ENCODE measurements around the gene OR6J1. TPM values are rescaled to one million over a fixed set of nuclear protein-coding genes. Genes with fewer than 3 reads are reported as not detected.
"Not testable (repeated sequence)": the region's sequence is repeated elsewhere in the genome, so short reads cannot be mapped to it uniquely, and the experiment has no call there.

Gene OR6J1
- polyA plus RNA-seq (ENCODE audit: insufficient read length in 4 of 4): under 1 TPM; 0.07 to 0.34 (median 0.17) TPM

DNA sequence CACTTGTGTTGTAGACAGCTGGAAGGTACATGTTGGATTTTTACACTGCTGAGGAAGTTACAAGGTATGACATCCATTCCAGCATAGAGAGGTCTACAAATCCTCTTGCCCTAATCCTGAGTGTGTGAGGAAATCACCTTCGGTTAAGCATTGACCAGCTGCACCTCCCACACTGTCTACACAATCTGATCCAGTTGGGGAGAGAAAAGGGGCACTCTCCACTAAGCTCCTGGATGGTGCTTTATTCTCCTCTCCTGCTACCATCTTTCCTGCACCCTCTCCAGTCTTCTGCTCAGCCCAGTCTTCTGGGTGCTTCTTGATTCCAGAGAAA, at the start of gene OR6J1:
Gene OR6J1 (minus strand): TSS at position 48 of the 331 bp plus-strand sequence. CDS start 9,541 bp downstream, outside the sequence.
- DNase-seq (ENCODE audit: low read depth in 4 of 4, low spot score in 3 of 4): no peak

DNA sequence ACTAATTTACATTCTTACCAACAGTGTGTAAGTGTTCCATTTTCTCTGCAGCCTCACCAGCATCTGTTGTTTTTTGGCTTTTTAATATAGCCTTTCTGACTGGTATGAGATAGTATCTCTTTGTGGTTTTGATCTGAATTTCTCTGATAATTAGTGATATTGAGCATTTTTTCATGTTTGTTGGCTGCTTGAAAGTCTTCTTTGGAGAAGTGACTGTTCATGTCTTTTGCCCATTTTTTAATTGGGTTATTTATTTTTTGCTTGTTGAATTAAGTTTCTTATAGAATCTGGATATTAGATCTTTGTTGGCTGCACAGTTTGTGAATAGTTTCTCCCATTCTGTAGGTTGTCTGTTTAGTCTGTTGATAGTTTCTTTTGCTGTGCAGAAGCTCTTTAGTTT, 48.0 kb upstream of the OR6J1 start:
- DNase-seq (ENCODE audit: low read depth in 4 of 4, low spot score in 3 of 4): no peak

DNA sequence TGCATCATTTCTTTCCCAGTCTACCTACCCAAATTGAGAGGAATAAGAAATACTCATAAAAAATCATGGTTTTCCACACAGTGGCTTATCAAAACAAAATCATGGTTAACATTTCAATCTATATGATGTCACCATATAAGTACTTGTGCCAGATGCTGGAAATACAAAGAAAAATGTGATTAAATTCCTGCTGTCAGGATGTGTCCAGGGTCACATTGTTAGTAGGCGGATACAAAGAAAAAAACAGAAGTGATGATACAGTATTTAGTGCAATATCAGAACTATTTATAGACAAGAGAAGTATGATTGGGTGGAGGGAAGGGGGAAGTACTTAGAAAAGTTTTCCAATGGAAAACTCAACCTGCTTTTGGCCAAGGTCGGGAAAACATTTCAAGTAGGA, 47.0 kb upstream of the OR6J1 start:
- no peak for DNase-seq (ENCODE audit: low read depth in 4 of 4, low spot score in 3 of 4)

DNA sequence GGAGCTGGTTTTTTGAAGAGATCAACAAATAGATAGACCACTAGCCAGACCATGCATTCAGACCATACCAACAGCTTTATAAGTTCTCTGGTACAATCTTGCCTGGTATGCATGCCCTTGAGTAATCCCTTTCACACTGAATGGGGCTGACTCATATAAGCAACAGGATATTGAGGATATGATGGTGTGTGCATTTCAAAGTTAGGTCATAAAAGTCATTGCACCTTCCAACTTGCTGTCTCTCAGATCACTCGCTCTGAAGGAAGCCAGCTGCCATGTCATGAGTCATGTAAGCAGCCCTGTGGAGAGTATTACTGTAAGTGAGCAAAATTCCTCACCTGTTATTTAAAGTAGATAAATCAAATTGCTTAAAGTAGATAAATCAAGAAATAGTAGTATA, 45.0 kb upstream of the OR6J1 start:
- DNase-seq (ENCODE audit: low read depth in 4 of 4, low spot score in 3 of 4): no peak

DNA sequence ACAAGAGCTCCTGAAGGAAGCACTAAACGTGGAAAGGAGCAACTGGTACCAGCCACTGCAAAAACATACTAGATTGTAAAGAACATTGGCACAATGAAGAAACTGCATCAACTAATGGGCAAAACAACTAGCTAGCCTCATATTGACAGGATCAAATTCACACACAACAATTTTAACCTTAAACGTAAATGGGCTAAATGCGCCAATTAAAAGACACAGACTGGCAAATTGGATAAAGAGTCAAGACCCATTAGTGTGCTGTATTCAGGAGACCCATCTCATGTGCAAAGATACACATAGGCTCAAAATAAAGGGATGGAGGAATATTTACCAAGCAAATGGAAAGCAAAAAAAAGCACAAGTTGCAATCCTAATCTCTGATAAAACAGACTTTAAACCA, 43.8 kb upstream of the OR6J1 start:
- DNase-seq (ENCODE audit: low read depth in 4 of 4, low spot score in 3 of 4): not testable (repeated sequence)

DNA sequence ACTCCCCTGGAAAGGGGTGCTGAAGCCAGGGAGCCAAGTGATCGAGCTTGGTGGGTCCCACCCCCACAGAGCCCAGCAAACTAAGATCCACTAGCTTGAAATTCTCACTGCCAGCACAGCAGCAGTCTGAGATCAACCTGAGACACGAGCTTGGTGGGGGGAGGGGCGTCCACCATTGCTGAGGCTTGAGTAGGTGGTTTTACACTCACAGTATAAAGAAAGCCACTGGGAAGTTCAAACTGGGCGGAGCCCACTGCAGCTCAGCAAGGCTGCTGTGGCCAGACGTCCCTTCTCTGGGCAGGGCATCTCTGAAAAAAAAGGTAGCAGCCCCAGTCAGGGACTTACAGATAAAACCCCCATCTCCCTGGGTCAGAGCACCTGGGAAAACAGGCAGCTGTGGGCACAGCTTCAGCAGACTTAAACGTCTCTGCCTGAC, 42.0 kb upstream of the OR6J1 start:
- not testable (repeated sequence) for DNase-seq (ENCODE audit: low read depth in 4 of 4, low spot score in 3 of 4)

DNA sequence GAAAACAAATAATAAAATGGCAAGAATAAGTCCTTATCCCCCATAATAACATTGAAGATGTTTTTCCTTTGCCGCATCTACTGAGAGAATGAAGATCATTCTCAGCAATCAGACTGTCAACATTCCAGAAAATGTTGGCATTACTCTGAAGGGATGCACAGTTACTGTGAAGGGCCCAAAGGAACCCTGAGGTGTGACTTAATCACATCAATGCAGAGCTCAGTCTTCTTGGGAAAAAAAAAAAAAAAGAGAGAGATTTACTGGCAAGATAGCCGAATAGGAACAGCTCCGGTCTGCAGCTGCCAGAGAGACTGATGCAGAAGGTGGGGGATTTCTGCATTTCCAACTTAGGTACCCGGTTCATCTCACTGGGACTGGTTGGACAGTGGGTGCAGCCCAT, 41.3 kb upstream of the OR6J1 start:
- DNase-seq (ENCODE audit: low read depth in 4 of 4, low spot score in 3 of 4): no peak

DNA sequence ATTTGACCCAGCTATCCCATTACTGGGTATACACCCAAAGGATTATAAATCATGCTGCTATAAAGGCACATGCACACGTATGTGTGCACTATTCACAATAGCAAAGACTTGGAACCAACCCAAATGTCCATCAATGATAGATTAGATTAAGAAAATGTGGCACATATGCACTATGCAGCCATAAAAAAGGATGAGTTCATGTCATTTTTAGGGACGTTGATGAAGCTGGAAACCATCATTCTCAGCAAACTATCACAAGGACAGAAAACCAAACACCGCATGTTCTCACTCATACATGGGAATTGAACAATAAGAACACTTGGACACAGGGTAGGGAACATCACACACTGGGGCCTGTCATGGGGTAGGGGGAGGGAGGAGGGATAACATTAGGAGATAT, 39.3 kb upstream of the OR6J1 start:
- DNase-seq (ENCODE audit: low read depth in 4 of 4, low spot score in 3 of 4): not testable (repeated sequence)

DNA sequence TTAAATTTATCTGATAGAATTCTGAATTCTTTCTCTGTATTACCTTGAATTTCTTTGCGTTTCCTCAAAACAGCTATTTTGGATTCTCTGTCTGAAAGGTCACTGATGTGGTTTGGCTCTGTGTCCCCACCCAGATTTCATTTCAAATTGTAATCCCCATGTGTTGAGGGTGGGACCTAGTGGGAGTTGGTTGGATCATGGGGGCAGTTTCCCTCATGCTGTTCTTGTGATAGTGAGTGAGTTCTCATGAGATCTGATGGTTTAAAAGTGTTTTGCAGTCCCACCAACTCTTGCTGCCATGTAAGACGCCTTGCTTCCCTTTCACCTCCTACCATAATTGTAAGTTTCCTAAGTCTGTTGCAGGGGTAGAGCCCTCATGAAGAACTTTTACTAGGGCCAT, 34.1 kb upstream of the OR6J1 start:
- DNase-seq (ENCODE audit: low read depth in 4 of 4, low spot score in 3 of 4): no peak

DNA sequence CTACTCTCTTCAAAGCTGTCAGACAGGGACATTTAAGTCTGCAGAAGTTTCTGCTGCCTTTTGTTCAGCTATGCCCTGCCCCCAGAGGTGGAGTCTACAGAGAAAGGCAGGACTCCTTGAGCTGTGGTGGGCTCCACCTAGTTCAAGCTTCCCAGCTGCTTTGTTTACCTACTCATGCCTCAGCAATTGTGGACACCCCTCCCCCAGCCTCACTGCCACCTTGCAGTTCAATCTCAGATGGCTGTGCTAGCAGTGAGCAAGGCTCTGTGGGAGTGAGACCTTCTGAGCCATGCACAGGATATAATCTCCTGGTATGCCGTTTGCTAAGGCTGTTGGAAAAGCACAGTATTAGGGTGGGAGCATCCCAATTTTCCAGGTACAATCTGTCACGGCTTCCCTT, 33.4 kb upstream of the OR6J1 start:
- not testable (repeated sequence) for DNase-seq (ENCODE audit: low read depth in 4 of 4, low spot score in 3 of 4)

DNA sequence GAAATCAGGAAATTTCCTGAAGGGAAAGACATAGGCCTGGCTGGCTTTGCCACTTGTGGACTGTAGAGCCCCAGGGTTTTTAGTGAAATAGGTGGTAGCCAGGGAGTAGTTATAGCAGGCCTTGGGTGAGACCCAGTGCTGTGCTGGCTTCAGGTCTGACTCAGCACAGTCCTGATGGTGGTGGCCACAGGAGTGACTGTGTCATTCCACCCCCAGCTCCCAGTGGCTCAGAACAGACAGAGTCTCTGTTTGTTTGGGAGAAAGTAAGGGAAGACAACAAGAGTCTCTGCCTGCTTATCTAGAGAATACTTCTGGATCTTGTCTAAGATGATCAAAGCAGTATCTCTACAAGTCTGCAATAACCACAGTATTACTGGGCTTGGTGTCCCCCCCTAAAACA, 27.5 kb upstream of the OR6J1 start:
- DNase-seq (ENCODE audit: low read depth in 4 of 4, low spot score in 3 of 4): no peak

DNA sequence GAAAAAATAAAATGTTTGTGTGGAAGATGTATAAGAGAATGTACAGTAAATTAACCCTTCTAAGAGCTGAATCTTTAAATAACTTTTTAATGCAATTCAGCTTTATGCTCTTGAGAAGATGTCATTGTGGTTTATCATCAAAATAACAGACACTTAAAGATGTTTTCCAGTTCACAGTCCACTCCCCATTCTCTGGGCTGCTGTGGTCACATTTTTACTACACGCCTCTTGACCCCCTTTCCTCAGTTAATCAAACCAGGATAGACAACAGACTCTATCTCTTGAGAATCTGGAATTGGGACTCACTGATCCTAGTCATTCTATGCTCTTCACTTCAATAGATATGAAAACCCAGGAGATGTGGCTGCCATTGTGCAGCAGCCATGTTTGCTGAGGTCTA, 24.7 kb upstream of the OR6J1 start:
- DNase-seq (ENCODE audit: low read depth in 4 of 4, low spot score in 3 of 4): no peak

DNA sequence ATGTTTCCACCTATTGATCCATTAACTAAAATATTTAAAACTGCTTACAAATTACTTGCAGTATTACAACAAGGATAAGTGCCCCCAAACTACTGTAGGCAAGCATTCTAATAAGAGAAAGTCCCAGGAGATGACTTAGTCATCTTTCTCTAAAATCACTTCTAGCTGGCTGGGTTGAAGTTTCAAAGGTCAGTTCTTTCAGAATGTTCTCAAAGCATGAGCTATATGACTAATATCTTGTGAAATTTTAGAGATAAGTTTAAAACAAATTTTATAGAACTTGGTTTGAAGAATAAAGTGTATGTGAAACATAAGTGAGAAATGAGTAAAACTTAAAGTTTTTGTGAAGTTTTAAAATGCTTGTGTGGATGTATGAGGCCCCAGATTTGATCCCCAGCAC, 24.3 kb upstream of the OR6J1 start:
- DNase-seq (ENCODE audit: low read depth in 4 of 4, low spot score in 3 of 4): no peak

DNA sequence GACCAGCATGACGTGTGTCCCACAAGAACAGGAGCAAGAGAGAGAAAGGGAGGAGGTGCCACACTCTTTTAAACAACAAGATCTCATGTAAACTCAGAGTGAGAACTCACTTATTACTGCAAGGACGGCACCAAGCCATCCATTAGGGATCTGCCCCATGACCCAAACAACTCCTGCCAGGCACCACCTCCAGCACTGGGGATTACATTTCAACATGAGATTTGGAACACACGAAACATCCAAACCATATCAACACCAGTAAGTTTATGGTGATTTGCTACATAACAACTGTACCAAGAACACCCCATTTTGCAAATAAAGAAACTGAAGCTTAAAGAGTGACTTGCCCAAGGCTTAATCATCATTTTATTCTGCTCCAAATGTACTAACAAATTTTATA, 23.7 kb upstream of the OR6J1 start:
- DNase-seq (ENCODE audit: low read depth in 4 of 4, low spot score in 3 of 4): no peak

DNA sequence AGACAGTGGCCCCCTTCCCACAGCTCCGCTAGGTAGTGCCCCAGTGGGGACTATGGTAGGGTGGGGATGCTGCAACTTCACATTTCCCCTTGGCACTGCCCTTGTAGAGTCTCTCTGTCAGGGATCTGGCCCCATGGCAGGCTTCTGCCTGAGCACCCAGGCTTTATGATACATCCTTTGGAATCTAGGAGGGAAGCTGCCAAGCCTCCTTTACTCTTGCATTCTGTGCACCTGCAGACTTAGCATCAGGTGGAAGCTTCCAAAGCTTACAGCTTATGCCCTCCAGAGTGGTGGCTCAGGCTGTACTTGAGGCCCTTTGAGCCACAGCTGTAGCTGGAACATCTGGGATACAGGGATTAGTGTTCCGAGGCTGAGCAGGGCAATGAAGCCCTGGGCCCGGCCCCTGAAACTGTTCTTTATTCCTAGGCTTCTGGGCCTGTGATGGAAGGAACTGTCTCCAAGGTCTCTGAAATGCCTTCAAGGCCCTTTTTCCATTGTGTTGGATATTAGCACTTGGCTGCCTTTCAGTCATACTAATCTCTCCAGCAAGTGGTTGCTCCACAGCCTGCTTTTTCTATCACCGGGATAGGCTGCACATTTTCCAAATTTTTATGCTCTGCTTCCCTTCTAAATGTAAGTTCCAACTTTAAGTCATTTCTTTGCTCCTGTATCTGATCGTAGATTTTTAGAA, 22.2 kb upstream of the OR6J1 start:
- DNase-seq (ENCODE audit: low read depth in 4 of 4, low spot score in 3 of 4): no peak

DNA sequence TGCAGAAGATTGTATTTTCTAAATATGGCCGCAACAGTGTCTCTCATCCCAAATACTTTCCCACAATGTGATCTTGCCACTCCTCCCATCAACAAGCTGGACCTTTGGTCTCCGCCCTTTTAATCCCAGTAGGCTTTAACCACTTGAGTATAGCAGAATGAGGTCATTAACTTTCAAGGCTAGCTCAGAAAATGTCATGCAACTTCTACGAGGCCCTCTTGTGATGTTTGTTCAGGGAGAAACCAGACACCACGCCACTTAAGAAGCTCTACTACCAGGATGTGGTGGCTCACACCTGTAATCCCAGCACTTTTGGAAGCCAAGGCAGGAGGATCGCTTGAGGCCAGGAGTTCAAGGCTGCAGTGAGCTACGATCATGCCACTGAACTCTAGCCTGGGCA, 20.1 kb upstream of the OR6J1 start:
- DNase-seq (ENCODE audit: low read depth in 4 of 4, low spot score in 3 of 4): no peak

DNA sequence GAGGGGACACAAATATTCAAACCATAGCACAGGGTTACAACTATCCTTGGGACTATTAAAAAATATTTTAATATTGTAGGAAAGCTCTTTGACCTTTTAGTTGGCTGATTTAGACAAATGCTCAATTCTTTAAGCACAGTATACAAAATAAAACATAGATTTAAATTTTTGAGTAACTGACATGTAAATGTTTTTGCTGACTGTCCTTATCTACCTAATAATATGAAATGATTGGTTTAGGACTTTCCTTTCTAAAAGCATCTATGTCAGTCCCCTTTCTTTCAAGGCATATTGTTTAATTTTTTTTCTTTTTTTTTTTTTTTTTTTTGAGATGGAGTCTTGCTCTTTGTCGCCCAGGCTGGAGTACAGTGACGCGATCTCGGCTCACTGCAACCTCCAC, 16.5 kb upstream of the OR6J1 start:
- DNase-seq (ENCODE audit: low read depth in 4 of 4, low spot score in 3 of 4): no peak

DNA sequence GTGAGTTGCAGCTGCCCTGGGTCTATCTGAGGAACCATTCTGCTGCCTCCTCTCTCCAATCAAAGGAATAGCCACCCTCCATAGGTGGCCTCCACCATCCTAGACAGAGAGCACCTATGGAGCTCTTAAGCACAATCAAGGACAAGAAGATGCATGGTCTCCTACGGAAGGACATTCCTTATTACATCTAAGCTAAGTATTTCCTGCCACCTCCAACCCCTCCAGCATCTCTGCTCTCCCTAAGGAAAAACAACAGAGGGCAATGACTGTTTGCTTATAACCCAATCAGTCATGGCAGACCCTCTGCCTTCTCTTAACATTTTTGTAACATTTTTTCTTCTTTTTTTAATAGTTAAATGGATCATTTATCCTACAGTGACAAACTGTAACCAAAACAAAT, 14.8 kb upstream of the OR6J1 start:
- no peak for DNase-seq (ENCODE audit: low read depth in 4 of 4, low spot score in 3 of 4)

DNA sequence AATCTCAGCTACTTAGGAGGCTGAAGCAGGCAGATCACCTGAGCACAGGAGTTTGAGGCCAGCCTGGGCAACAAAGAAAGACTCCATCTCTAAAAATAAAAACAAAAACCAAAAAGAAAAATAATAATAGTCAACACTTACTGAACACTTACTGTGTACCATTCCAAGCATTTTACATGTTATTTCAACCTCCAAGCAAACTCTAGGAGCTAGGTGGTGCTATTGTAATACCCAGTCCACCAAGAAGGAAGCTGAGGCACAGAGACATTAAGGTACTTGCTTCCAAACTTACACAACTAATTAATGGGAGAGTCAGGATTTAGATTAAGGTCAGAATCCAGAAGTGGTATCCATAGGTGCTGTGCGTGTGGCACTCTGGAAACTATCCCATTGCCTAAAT, 13.7 kb upstream of the OR6J1 start:
- DNase-seq (ENCODE audit: low read depth in 4 of 4, low spot score in 3 of 4): no peak

DNA sequence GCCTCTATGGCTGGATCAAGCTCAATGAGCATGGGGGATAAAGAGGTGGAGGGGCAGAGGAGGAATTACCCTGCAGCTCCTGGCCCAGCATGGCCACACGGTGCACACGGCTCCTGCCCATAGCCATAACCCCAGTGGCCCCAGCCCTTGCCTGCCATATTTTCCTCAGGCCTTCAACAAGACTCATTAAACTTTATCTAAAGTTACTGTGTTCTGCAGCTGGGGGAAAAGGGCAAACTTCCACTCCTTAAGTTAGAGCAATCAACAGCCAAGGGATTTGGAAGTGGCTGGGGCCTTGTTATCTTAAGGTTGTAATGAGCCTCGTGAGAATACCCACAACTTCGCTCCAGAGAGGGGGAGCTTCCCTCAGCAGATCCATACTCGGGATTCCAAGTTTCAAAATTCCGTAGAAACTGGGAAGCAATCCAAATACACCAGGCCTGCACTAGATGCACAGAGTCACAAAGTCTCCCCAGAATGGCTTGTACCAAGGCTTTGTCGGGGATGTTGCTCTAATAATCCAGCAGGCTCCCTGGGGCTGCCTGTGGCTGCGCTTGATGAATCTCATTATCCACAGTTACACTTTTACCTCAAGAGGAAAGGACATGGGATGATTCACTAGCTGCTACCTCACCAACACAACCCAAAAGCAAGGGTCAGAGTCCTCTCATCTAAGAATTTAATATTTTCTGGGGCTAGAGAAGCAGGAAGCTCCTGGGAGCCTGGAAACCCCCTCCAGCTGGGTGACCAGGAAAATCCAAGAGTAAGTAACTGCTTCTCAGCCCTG, 13.0 kb upstream of the OR6J1 start:
- DNase-seq (ENCODE audit: low read depth in 4 of 4, low spot score in 3 of 4): peak in 2 of 4 donors; percentile 18 to 20

DNA sequence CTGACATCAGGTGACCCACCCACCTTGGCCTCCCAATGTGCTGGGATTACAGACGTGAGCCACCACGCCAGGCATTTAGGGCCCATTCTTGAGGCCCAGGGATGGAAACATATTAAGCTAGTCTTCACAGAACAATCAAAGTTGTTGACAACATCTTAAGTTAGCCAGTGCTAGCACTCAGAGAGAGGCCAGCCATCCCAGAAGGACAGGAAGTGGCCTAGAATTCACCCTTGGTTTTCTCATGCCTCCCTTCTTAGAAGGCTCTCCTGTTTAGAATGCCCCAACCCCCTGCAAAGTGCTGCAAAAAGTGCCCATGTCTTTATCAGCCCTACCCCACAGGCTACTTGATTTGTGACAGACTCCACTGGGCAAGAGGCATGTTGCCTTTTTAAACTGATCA, 12.1 kb upstream of the OR6J1 start:
- DNase-seq (ENCODE audit: low read depth in 4 of 4, low spot score in 3 of 4): no peak

DNA sequence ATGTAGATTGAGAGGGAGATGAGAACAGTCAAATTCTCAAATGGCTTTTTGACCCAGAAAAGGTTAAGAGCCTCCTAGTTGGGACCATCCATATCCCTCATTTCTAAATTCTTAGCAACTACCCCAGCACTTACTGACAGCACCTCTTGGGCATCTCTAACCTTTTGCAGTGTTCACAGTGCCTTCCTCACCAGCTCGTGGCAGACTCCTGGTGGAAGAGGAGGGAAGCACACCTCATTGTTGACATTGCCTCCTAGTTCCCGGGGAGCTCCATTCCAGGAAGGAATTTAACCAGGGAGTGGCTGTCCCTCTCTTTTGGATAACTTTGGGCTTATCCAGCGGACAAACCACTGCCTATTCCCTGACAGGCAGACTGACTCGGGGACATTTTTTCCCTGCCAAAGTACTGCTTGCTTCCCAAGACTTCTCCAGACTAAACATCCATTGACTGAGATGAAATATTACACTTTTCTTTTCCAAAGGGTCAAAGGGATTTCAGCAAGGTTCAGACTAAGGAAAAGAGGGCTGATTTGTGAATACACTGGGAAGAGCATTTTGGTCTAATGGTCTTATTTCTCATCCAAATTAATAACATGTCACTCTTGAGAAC, 9.0 kb upstream of the OR6J1 start:
- peak in 2 of 4 donors; percentile 22 to 36 for DNase-seq (ENCODE audit: low read depth in 4 of 4, low spot score in 3 of 4)
